ENCODE measurements around the gene CLIP2.

The CLIP2 gene

DNA sequence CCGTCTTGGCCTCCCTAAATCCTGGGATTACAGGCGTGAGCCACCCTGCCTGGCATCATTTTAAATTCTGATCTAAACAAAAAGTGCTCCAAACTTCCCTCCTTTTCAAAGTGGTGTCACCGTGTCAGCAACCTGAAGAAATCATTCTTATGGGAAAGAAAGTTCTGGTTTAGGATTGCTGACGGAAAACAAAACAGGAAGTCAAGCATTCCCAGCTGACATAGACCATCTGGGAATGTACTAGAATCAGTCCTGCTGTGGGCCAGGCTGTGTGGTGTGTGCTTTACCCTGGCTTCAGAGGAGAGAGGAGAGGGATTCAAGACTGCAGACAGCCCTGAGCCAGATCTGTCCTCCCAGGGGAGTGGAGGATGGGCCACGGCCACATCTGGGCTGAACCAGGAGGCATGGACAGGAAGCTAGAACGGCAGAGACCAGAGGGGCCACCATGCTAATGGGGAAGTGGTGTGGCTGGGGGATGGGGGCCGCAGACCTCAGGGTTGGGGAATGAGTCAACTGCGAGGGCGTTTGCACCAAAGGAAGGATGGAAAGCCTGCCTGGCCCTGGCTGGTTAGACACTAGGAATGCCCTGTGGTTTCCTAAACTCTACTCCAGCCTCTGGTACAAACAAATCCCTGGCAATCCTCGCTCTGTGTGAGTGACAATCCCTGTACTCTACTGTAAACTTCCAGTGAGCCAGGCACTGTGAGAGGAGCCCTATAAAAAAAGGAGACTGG lies 16.7 kb upstream of the CLIP2 start:
- TF ChIP-seq, protein P1, sequence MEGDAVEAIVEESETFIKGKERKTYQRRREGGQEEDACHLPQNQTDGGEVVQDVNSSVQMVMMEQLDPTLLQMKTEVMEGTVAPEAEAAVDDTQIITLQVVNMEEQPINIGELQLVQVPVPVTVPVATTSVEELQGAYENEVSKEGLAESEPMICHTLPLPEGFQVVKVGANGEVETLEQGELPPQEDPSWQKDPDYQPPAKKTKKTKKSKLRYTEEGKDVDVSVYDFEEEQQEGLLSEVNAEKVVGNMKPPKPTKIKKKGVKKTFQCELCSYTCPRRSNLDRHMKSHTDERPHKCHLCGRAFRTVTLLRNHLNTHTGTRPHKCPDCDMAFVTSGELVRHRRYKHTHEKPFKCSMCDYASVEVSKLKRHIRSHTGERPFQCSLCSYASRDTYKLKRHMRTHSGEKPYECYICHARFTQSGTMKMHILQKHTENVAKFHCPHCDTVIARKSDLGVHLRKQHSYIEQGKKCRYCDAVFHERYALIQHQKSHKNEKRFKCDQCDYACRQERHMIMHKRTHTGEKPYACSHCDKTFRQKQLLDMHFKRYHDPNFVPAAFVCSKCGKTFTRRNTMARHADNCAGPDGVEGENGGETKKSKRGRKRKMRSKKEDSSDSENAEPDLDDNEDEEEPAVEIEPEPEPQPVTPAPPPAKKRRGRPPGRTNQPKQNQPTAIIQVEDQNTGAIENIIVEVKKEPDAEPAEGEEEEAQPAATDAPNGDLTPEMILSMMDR (IDR thresholded peaks at IDR 0.05; ENCODE audit: control insufficient read depth, insufficient read depth, low read depth, low read length, missing control alignments): no peak
- H3K4me3 ChIP-seq (ENCODE audit: control insufficient read depth, low read depth, low read length): no peak overlapping the region
- peak; percentile 87 for DNase-seq (ENCODE audit: low read depth)

DNA sequence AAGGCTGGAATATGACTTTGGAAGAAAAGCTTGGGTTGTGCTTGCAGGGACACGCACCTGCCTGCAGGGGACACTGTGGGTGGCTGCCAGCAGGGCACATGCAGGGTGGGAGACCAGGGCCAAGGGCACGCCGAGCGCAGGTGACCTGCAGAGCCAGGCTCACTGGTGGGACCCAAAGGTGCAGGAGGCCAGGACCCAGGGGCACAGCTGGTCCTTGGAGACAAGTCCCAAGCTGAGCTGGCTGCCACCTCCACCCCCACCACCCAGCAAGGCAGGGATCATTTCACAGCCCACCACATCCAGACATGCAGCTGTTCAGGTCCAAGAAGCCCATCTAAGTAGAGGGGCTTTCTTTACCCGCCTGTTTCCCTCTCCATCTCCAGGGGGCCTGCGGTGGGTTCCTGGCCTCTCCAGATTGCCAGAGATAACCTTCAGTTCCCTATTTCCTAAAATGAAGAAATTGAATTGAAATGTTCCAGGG lies 13.8 kb upstream of the CLIP2 start:
- TF ChIP-seq, protein P1 (IDR thresholded peaks at IDR 0.05; ENCODE audit: control insufficient read depth, insufficient read depth, low read depth, low read length, missing control alignments): peak; percentile 52
- no peak overlapping the region for H3K4me3 ChIP-seq (ENCODE audit: control insufficient read depth, low read depth, low read length)
- no peak for DNase-seq (ENCODE audit: low read depth)

DNA sequence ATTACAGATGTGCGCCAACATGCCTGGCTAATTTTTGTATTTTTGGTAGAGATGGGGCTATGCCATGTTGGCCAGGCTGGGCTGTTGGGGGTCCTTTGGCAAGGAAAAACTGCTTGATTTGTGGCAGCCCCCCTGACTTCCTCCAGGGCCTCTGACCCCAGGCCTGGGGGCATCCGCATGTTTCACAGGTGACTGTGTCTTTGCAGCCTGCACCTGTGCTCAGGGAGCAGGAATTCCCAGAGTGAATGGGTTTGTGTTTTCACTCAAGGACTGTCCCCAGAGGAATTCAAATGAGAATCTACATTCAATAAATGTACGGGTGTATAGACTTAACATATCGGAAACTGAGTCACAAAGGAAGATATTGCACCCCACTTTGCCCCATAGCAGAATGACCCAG lies 11.6 kb upstream of the CLIP2 start:
- no peak for DNase-seq (ENCODE audit: low read depth)
- TF ChIP-seq, protein P1 (IDR thresholded peaks at IDR 0.05; ENCODE audit: control insufficient read depth, insufficient read depth, low read depth, low read length, missing control alignments): no peak
- no peak overlapping the region for H3K4me3 ChIP-seq (ENCODE audit: control insufficient read depth, low read depth, low read length)

DNA sequence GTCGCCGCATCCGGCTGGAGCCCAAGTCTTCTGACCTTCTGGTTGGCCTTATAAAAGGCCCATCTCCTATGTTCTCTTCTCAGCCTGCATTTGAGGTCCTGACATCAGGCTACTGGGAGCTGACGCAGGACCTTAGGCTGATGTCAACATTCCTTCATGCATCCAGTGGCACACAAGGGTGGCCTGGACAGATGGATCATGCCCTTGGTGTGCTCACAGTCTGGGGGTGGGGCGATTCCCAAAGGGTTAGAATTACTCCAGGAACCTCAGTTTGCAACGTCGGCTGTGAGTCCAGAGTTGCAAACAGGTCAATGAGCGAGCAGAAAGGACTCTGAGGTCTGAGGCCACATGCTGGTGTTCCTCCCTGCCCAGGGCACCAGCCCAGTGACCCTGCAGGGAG lies 8.2 kb upstream of the CLIP2 start:
- DNase-seq (ENCODE audit: low read depth): no peak
- TF ChIP-seq, protein P1 (IDR thresholded peaks at IDR 0.05; ENCODE audit: control insufficient read depth, insufficient read depth, low read depth, low read length, missing control alignments): no peak
- no peak overlapping the region for H3K4me3 ChIP-seq (ENCODE audit: control insufficient read depth, low read depth, low read length)

DNA sequence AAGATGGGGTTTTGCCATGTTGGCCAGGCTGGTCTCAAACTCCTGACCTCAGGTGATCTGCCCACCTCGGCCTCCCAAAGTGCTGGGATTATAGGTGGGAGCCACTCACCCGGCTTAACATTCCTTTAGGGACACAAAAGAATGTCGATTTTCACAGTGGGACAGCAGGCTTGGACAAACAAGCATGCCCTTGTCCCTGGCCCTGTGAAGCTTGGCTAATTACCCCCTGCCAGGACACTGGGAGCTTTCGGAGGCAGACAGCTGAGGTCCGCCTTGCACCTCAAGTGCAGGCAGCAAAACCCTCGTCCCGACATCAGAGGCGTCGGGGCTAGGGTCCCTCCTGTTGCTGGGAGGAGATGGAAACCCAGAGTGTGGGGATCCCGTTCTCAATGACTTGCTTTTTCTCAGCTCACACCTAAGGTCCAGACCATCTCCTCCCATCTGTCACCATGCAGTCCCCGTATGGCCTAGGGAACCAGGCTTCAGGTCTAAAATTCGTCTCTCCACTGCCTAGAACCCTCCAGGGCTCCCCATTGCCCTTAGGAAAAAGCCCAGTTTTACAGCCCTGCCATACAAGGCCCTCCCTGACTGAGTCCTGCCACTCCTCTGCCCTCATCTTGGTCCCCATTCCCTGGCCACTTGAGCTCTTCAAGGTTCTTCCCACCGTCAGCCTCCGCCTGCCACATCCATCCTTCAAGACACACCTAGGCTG lies 6.3 kb upstream of the CLIP2 start:
- no peak overlapping the region for H3K4me3 ChIP-seq (ENCODE audit: control insufficient read depth, low read depth, low read length)
- TF ChIP-seq, protein P1 (IDR thresholded peaks at IDR 0.05; ENCODE audit: control insufficient read depth, insufficient read depth, low read depth, low read length, missing control alignments): no peak
- no peak for DNase-seq (ENCODE audit: low read depth)

DNA sequence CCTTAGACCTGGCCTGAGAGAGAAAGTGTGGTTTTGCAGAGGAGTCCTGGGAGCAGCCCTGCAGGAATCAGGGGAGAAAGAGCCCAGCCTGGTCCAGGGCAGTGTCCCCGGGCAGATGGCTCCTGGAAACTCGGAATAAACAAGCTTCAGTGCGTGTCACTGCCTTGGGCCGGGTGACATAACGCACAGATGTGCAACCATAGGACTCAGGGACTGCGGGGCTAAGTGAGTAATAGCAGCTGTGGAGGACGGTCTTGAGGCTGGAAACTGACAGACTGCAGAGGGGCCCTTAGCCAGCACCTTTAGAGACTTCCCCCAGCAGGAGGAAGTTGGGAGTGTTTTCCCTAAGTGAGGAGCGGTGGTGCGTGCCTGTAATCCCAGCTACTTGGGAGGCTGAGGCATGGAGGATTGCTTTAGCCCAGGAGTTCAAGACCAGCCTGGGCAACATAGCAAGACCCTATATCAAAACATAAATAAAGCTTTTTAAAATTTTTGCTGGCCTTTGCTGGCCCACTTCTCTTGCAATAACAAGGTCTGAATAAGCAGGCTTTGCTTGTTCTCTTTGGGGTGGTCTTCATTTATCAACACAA lies 5.3 kb upstream of the CLIP2 start:
- TF ChIP-seq, protein P1 (IDR thresholded peaks at IDR 0.05; ENCODE audit: control insufficient read depth, insufficient read depth, low read depth, low read length, missing control alignments): no peak
- no peak overlapping the region for H3K4me3 ChIP-seq (ENCODE audit: control insufficient read depth, low read depth, low read length)
- no peak for DNase-seq (ENCODE audit: low read depth)

Measured in AG09309 (cell line).